Right lobe of liver (tissue), 6 donors: ENCODE data around the gene IL12A. TPM values are rescaled to one million over a fixed set of nuclear protein-coding genes. Genes with fewer than 3 reads are reported as not detected.

ENCODE experiments used
- ATAC-seq, 4 donors: fragments of 200-7000 bp; cut with Tn5 transposase; one replicate each; pipeline ENCODE4 v1.9.1; 2020; ENCODE audit warnings: mild to moderate bottlenecking in 4 of 4, moderate library complexity in 4 of 4
- DNase-seq, 3 donors: peaks; one replicate each; pipeline ENCODE4 v3.0.0-alpha.2; 2020
- H3K27ac ChIP-seq, 3 donors: fragments of 200-600 bp; one replicate each; pipeline ENCODE4 v1.8.0; 2022
- H3K27me3 ChIP-seq, 2 donors: fragments of 200-600 bp; one replicate each; pipeline ENCODE4 v1.8.0; 2022
- H3K36me3 ChIP-seq, 4 donors: fragments of 200-600 bp; sonication (generic) in 1 of 4; one replicate each; pipeline versions ENCODE4 v1.5.1 to v1.8.0; 2017 to 2022; ENCODE audit warnings: control low read depth in 1 of 4
- H3K4me1 ChIP-seq, 4 donors: fragments of 200-600 bp; sonication (generic) in 1 of 4; one replicate each; pipeline versions ENCODE4 v1.5.1 to v1.8.0; 2017 to 2022; ENCODE audit warnings: control low read depth in 1 of 4
- H3K4me3 ChIP-seq, 3 donors: fragments of 200-600 bp; one replicate each; pipeline ENCODE4 v1.8.0; 2022
- H3K9me3 ChIP-seq, 4 donors: fragments of 200-600 bp; sonication (generic) in 1 of 4; one replicate each; pipeline versions ENCODE4 v1.5.1 to v1.8.0; 2017 to 2022; ENCODE audit warnings: control low read depth in 1 of 4
- POLR2A ChIP-seq: fragments of 450-650 bp; IDR thresholded peaks from one replicate; pipeline ENCODE4 v1.6.1; 2017; ENCODE audit warnings: antibody characterized with exemption, mild to moderate bottlenecking
- WGBS: methylation state at CpG from one replicate; pipeline ENCODE4 v1.1.6; 2018; ENCODE audit warnings: low coverage, low lambda C conversion rate; ENCODE audit not compliant: insufficient coverage; ENCODE audit errors: missing lambda C conversion rate; 5-methylcytosine and 5-hydroxymethylcytosine counted together
- intact Hi-C, 2 donors: fragments of 100-400 bp; cut with DNase I; formaldehyde crosslinking; loops; one replicate each; pipeline versions ENCODE4 v1.11.2 to v1.14.1; 2022
- total RNA-seq, 6 experiments: library from RNA; depleted of rRNA in 2 of 6; stranded (reverse); fragments of >200 nt in 2 of 6; fragmentation: NEBNext Ultra II Directional in 3 of 6; extraction: Animal tissue kit (Norgen Biotek cat#: 25700) in 3 of 6; gene quantifications; one replicate each; pipeline versions ENCODE4 v1.1.0 to v1.2.4, GENCODE V29; 2016 to 2023
- TF ChIP-seq, protein P1 (sequence below), 4 donors: fragments of 200-600 bp in 3 of 4; fragments of 450-650 bp in 1 of 4; IDR thresholded peaks; one replicate each; pipeline versions ENCODE4 v1.5.1 to v1.8.0; 2016 to 2022; ENCODE audit warnings: antibody characterized with exemption in 4 of 4, mild to moderate bottlenecking in 2 of 4
- donor health status: DM: no; HTN: yes; CAD: no.
- donor health status: DM: no; HTN: no; CAD: no.
- donor health status: DM: no; HTN: no; CAD: no.
- donor health status: DM: no; HTN: yes; CAD: no.
- donor health status: DM: no; HTN: yes; CAD: no.

Gene IL12A
- total RNA-seq, 6 experiments from 2014 or later = 0.55 TPM; not detected in 5

DNA sequence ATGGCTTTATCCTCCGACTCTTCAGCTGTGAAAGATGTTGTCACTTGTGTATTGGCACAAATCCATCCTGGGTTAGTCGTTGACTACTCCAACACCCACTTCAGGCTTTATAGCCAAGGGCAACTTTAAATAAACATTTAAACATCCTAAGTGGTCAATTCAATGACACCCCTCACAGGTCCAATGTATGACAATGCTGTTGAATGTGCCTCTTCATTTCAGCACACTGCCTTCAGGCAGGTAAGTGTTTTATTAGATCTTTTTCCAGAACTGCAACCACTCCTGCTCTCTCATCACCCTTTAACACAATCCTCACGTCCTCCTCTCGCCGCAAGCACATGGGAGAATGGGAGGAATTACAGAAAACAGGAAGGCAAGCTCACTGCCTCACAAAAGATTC lies 30.3 kb downstream of the IL12A start:
- no peak overlapping the region for H3K4me3 ChIP-seq
- ATAC-seq (no peak), DNase-seq (no peak)
- no peaks in the 10 kb centered on the region for H3K36me3 ChIP-seq
- intact Hi-C loops = no loop called here
- no peak overlapping the region for H3K27ac ChIP-seq
- TF ChIP-seq, protein P1, sequence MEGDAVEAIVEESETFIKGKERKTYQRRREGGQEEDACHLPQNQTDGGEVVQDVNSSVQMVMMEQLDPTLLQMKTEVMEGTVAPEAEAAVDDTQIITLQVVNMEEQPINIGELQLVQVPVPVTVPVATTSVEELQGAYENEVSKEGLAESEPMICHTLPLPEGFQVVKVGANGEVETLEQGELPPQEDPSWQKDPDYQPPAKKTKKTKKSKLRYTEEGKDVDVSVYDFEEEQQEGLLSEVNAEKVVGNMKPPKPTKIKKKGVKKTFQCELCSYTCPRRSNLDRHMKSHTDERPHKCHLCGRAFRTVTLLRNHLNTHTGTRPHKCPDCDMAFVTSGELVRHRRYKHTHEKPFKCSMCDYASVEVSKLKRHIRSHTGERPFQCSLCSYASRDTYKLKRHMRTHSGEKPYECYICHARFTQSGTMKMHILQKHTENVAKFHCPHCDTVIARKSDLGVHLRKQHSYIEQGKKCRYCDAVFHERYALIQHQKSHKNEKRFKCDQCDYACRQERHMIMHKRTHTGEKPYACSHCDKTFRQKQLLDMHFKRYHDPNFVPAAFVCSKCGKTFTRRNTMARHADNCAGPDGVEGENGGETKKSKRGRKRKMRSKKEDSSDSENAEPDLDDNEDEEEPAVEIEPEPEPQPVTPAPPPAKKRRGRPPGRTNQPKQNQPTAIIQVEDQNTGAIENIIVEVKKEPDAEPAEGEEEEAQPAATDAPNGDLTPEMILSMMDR (IDR thresholded peaks at IDR 0.05) = no peak
- 54% methylated on average over 5 of the region's 5 CpGs for WGBS
- no peaks in the 10 kb centered on the region for H3K27me3 ChIP-seq
- H3K9me3 ChIP-seq = no peaks in the 10 kb centered on the region
- no peaks in the 10 kb centered on the region for H3K4me1 ChIP-seq

DNA sequence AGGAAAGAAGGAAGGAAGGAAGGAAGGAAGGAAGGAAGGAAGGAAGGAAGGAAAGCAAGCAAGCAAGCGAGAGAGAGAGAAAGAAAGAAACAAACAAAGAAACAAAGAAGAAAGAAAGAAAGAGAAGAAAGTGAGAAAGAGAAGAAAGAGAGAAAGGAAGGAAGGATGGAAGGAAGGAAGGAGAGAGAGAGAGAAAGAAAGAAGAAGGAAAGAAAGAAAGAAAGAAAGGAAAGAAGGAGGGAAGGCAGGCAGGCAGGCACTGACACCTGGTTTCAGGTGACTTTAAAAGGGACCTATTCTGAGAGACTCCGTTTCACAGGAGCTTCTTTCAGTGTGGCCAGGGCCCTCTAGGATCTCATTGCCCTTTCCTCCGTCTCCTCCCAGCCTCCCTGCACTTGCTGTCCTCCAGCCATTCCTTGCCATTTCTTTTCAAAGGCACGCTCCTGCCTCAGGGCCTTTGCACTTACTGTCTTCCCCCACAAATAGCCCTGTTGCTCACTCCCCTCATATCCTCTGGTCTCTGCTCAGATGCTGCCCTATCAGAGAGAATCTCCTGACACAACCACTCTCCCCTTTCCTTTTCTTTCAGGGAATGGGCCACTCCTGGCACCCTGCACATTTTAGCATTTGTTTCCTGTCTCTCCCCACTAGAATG lies 31.5 kb downstream of the IL12A start:
- DNase-seq (no peak), ATAC-seq (no peak)
- H3K4me1 ChIP-seq = no peaks in the 10 kb centered on the region
- no peaks in the 10 kb centered on the region for H3K27me3 ChIP-seq
- TF ChIP-seq, protein P1 (IDR thresholded peaks at IDR 0.05) = no peak
- no peak for TF ChIP-seq POLR2A
- no peaks in the 10 kb centered on the region for H3K9me3 ChIP-seq
- 90% methylated on average over 3 of the region's 4 CpGs for whole genome bisulfite sequencing
- intact Hi-C loops = no loop called here
- H3K36me3 ChIP-seq = no peaks in the 10 kb centered on the region
- H3K4me3 ChIP-seq = no peak overlapping the region
- H3K27ac ChIP-seq = no peak overlapping the region

DNA sequence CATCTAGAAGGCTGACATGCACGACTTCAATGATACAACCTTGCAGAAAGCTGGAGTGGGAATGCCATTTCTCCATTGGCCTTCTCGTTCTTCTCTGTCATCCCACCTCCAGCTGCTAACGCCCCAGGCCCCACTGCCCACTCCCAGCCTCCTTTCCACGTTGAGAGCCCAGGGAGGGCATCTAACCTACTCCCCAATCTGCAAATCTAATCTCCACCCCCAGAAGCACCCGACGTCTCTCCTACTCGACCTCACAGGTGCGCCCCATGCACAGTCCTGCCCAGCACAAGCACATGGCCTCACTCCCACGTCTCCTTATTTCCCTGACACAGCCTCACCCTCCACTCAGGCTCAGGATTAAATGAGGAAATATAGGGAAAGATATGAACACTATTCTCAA lies 33.4 kb downstream of the IL12A start:
- DNase-seq = no peak
- no peaks in the 10 kb centered on the region for H3K27me3 ChIP-seq
- TF ChIP-seq POLR2A = no peak
- TF ChIP-seq, protein P1 (IDR thresholded peaks at IDR 0.05) = no peak
- H3K36me3 ChIP-seq = no peaks in the 10 kb centered on the region
- H3K27ac ChIP-seq = no peak overlapping the region
- no peaks in the 10 kb centered on the region for H3K9me3 ChIP-seq
- H3K4me3 ChIP-seq = no peak overlapping the region
- 80% methylated on average over 9 of the region's 9 CpGs for WGBS
- intact Hi-C loops = no loop called here
- no peaks in the 10 kb centered on the region for H3K4me1 ChIP-seq
- ATAC-seq = no peak

DNA sequence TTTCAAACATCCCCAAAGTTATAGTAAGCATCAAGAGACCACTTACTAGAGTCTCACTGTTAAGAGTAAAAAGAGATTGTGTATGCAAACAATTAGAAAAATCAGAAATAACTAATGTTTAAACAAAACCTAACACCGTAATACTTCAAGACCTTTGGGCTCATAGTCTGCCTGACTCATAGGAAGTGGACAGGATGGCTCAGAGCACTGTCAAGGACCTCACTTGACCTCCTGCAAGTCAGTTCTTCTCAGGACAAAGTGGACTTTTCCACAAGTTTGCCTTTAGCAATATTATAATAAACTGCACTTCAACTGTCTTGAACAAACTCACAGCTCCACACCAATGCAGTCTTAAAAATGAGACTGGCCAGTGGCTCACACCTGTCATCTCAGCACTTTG lies 34.8 kb downstream of the IL12A start:
- no peaks in the 10 kb centered on the region for H3K36me3 ChIP-seq
- no peaks in the 10 kb centered on the region for H3K9me3 ChIP-seq
- no peak overlapping the region for H3K4me3 ChIP-seq
- H3K27ac ChIP-seq = no peak overlapping the region
- no peaks in the 10 kb centered on the region for H3K27me3 ChIP-seq
- H3K4me1 ChIP-seq = no peaks in the 10 kb centered on the region
- TF ChIP-seq, protein P1 (IDR thresholded peaks at IDR 0.05) = no peak
- no peak for TF ChIP-seq POLR2A
- DNase-seq = no peak
- WGBS = 58% methylated on average over 1 of the region's 1 CpG
- intact Hi-C loops = no loop called here
- no peak for ATAC-seq
